Endothelial cell of umbilical vein (primary cell): Measurements from ENCODE around the gene SPEF2.

Experiments used
- CTCF ChIP-seq, 2 donors: IDR thresholded peaks; 1 replicate in 1 of 2; 2 replicates in 1 of 2; pipeline ENCODE4 v1.5.1; 2011; ENCODE audit warnings: low read length in 2 of 2, mild to moderate bottlenecking in 2 of 2, moderate library complexity in 2 of 2, control low read depth in 1 of 2, inconsistent platforms in 1 of 2, low read depth in 1 of 2; ENCODE audit not compliant: insufficient read depth in 1 of 2; ENCODE audit errors: extremely low read depth in 1 of 2
- EZH2 ChIP-seq: IDR thresholded peaks from 2 replicates; pipeline ENCODE4 v1.6.1; 2012; ENCODE audit warnings: borderline replicate concordance, low read depth, mild to moderate bottlenecking, moderate library complexity, low read length, inconsistent platforms; ENCODE audit not compliant: severe bottlenecking
- FOS ChIP-seq: IDR thresholded peaks from 2 replicates; pipeline ENCODE4 v1.6.1; 2011; ENCODE audit warnings: mild to moderate bottlenecking, low read length, moderate library complexity, borderline replicate concordance; ENCODE audit not compliant: insufficient read depth
- GATA2 ChIP-seq: IDR thresholded peaks from 2 replicates; pipeline ENCODE4 v1.7.0; 2011; ENCODE audit warnings: low read depth, mild to moderate bottlenecking, moderate library complexity, mixed read lengths, low read length; ENCODE audit not compliant: insufficient read length, insufficient read depth
- JUN ChIP-seq: IDR thresholded peaks from 2 replicates; pipeline ENCODE4 v1.6.1; 2011; ENCODE audit warnings: borderline replicate concordance, low read depth; ENCODE audit not compliant: insufficient read length, insufficient read depth
- MAX ChIP-seq: IDR thresholded peaks from 2 replicates; pipeline ENCODE4 v1.6.1; 2011; ENCODE audit not compliant: insufficient read depth, insufficient read length
- MYC ChIP-seq: IDR thresholded peaks from one replicate; pipeline ENCODE4 v1.6.1; 2011; ENCODE audit warnings: mild to moderate bottlenecking, low read depth, low read length
- POLR2A ChIP-seq: IDR thresholded peaks from 2 replicates; pipeline ENCODE4 v1.6.1; 2012; ENCODE audit warnings: low read depth, mild to moderate bottlenecking, control low read depth, low read length
- POLR2AphosphoS5 ChIP-seq: IDR thresholded peaks from 2 replicates; pipeline ENCODE4 v1.6.1; 2012; ENCODE audit warnings: low read depth, mild to moderate bottlenecking, control low read depth, low read length, moderate library complexity; ENCODE audit not compliant: insufficient read depth

- no peak for TF ChIP-seq MYC
- no peak for TF ChIP-seq POLR2A
- TF ChIP-seq EZH2: no peak
- no peak for TF ChIP-seq POLR2AphosphoS5
- TF ChIP-seq MAX: no peak
- no peak for TF ChIP-seq CTCF (IDR thresholded peaks at IDR 0.05; ENCODE audit: extremely low read depth in 1 of 2, insufficient read depth in 1 of 2, low read depth in 1 of 2, low read length in 2 of 2)
- no peak for TF ChIP-seq GATA2
- TF ChIP-seq JUN: no peak
- no peak for TF ChIP-seq FOS
Measured at GRCh38 chr5:35677878-35678277, 60.2 kb downstream of the SPEF2 start.
